Inflammatory macrophage treated with lipopolysaccharide for 4 hours (primary cell): ENCODE data around the gene STK38L.

Experiments
- DNase-seq: peaks from one replicate; pipeline ENCODE4 v3.0.0-alpha.2; 2020

The STK38L gene

DNA sequence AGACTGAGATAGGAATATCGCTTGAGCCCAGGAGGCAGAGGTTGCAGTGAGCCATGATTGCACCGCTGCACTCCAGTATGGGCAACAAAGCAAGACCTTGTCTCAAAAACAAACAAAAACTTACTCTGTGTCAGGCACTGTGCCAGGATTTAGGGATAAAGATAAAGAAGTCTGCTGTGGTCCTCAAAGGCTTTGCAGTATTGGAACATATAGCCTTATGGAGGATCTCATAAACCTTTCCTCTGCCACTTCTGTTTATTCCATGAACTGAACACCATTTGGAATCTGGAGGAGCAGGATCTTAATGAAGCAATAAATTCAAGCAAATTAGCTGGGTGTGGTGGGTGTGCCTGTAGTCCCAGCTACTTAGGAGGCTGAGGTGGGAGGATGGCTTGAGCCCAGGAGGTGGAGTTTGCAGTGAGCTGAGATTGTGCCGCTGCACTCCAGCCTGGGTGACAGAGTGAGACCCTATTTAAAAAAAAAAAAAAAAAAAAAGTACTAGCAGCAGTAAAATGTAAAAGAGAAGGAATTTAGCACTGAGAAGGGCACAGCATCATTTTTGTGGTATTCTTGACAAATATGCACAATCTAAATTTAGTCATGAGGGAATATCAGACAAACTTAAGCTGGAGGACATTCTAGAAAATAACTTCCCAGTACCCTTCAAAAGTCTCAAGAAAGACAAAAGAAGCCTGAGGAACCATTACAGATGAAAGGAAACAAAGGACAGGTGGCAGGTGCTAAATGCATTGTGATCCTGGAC, 115.7 kb downstream of the STK38L start:
- no peak for DNase-seq

DNA sequence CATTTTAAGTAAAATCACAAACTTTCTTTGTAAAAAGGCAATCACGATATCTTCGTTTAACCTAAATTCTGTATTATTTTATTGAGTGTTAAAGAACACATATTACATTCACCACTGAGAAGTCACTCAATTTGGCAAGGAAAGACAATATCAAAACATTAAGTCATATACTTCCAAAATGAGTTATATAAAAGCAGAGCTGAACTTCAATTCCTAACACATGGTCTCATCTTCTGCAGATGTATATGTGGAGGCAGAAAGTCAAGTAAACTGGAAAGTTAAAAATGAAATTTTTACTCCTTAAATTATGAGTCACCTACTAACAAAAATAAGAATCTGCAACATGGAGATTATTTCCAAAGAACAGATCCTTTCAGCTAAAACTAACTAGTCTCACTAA, 117.3 kb downstream of the STK38L start:
- no peak for DNase-seq

DNA sequence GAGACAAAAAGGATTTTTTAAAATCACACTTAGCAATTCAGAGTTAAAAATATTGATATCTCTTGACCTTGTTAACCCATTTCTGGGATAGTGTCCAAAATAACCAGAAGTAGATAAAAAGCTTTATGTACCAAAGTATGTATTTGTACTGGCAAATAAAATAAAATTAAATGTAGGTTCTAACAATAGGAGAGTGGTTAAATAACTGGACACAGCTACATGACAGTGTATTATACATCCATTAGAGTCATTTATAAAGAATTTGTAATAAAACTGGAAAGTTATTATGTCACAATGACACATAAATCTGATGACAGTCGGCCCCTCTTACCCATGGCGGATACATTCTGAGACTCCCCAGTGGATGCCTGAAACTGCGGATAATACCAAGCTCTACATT, 122.5 kb downstream of the STK38L start:
- no peak for DNase-seq

DNA sequence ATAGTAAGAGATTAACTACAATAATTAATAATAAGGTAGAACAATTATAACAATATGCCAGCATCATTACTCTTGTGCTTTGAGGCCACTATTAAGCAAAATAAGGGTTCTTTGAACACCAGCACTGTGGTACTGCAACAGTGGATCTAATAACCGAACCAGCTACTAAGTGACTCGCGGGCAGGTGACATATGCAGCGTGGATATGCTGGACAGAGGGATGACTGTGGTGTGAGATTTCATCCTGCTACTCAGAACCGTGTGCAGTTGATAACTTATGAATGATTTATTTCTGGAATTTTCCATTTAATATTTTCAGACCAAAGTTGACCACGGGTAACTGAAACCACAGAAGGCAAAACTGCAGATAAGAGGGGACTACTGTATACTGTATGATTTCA, 123.0 kb downstream of the STK38L start:
- no peak for DNase-seq
